OCI-M2 (cell line): Measurements from ENCODE around the gene EPS8.
"Not testable (repeated sequence)": the region's sequence is repeated elsewhere in the genome, so short reads cannot be mapped to it uniquely, and the experiment has no call there.

Source experiments
- DNase-seq: peaks from one replicate; lab custom pipeline; 2025; ENCODE audit not compliant: unreplicated experiment; lab: John Stamatoyannopoulos, UW

Gene EPS8

DNA sequence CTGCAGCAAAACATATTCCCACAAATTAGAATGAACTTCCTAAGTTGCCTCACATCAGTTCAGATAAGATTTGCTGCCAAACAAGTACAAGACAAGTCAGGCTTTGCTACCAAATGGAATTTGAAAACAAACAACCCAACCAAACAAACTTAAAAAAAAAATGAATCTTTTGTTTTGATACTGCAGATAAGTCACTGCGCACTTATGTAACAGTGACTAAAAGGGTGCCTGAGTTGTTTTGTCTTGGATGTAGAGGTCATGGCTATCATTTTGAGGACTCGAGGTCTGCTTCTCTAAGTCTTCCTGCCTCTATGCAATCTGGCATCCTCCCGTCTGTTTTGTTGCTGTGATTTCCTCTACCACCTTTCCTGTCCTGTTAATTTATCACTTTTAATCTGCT is 11.1 kb upstream of the EPS8 start:
- DNase-seq, result no peak

DNA sequence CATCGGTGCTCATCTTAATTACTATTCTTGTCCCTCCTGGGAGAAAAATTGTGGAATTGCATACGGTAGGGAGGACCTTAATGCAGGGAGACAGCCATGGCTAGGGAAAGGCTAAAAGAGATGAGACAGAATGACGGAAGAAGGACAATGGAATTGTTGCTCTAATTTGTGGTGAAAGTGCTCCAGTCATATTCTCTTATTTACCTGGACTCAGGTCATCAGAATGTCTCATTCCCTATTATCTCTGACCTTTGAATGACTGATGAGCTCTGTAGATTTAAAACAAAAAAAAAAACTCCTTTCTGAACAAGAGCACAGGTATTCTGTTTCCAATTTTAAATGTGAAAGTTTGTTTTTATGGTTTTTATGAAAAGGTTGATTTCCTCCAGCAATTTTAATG is 8.6 kb upstream of the EPS8 start:
- DNase-seq, result no peak

DNA sequence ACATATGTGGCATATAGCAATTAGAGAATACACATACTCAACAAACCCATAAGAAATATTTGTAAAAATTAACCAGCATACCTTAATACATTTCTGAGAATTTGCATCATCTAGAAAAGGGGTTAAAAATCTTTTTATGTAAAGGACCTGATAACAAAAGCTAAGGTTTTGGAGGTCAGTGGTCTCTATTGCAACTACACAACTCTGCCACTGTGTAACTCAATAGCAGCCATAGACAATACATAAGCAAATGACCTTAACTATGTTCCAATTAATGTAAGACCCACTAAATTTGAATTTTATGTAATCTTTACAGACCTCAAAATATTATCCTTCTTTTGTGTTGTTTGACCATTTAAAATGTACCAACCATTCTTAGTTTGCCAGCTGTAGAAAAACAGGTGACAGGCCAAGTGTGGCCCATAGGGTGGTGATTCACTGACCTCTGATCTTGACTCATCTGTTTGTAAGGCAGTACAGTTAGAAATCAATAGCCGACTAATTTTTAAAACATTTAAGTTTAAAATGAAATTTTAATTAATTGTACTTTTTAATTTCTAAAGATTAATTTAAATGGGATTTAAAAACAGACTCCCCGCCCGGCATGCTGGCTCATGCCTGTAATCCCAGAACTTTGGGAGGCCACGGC is 7.4 kb upstream of the EPS8 start:
- DNase-seq, result no peak

DNA sequence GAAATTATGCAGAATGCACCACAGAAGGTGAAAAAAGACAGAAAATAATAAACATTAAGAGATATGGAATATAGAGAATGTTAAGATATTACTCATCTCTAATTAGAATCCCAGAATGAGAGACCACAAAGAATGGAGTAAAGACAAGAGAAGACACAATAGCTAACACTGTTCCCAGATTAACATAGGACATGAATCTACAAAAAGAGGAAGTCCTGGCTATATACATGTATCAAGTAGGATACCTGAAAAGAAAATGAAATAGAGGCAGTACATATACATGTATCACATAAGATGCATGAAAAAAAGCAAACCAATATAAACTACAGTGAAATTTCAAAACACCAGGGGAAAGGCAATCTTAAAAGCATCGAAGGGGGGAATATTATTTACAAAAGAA is 5.6 kb upstream of the EPS8 start:
- DNase-seq, result no peak

DNA sequence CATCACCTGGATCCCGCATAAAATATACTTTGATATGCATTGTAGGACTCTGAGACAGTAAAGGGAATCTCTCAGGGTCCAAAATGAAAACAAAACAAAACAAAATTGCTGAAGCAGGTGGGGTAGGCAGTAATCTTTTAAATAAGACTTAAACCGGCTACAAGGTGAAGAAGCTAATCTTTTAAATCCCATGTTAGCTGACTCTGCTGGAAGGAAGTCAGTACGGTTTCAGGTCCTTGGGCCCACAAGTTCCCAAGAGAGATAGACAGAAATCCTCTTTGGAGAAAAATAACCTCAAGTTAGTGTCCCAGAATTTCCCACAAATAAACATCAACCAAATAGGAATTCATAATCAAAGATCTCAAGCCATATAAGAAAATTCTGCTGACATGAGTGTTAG is 5.0 kb upstream of the EPS8 start:
- no peak for DNase-seq

DNA sequence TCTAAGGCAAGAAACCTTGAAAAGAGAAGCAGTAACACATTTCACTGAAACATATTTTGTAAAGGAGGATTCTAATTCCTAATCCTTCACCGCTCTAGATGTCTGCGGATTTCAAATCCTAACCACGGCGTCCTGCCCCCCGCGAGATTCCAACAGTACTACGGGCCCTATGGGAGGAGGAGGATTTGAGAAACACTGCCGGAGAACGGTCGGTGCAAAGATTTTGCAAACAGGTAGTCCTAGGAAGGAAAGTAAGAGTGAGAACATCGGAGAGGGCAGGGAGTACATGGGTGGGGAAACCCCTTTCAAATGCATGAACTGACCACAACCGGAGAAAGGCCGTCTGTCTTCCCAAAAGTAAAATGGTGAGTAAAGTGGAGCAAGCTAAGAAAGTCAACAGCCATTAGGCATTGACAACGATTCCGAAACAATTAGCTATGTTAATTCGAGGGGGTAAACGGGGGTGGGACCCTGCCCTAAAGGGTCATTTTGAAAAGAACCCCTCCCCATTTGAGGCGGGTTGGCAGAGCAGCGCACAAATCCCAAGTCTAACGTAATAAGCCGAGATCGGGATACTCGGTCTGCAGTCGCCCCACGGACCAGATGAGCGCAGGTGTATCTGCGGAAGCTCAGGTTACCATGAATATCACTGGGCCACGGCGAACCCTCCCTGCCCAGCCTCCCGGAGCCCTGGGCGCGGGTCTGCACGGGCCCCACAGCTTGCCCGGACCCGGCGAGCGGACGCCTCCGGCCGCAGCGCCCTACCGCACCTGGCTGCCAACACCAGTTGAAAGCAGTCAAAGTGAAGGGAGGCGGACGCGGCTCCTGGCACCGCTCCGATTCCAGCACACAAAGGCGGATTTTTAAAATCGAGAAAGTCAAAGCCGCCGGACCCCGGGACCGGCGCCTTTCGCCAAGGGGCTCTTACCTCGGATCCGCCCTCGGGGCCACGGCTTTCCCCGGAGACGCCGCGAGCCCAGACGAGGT is 662 bp downstream of the EPS8 start:
- no peak for DNase-seq

DNA sequence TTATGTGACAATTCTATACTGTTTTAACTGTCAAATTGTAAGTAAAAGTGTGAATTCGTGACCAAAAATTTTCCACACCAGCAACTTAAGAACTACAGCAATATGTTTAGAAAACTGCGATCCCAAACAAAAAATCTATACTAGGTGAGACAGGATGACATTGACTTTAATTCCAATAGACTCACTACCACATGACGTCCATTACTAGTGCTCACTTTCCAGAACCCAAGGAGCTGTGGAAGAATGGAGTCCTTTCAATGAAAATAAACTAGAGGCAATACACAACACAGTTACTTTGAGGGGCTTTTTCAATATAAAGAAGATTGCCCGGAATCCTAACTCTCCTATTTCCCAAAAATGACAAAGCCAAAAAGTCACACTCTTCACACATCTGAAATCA is 1.4 kb downstream of the EPS8 start:
- no peak for DNase-seq

DNA sequence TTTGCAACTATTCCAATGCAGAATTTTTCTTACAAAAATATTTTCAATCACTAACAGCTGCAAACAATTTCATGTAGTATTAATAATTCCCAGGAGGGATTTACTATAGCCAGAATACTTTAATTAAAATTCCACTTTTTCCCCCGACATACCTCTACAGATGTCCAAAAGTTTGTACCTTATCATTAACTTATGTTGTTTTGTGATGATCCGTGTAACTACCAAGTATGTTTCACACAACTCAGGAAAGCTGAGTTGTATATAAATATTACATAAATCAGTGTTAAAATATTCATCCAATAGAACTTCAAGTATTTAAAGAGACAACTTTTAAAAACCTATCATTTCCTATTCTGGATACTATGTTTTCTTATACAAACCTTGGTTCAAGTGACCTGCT is 2.4 kb downstream of the EPS8 start:
- no peak for DNase-seq

DNA sequence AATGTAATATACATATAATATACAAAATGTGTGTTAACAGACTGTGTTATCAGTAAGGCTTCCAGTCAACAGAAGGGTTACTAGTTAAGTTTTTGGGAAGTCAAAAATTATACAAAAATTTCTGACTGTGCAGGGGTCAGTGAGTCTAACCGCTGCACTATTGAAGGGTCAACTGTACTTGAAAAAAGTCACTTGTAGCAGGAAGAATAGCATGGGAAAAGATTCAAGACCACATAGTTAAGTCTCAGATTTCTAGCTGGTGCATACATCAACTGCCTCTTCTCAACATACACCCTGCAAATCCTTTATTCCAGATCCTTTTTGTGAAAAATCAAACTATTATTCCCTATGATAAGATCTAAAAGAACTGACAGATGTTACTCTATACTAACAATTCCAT is 5.9 kb downstream of the EPS8 start:
- DNase-seq, result no peak

DNA sequence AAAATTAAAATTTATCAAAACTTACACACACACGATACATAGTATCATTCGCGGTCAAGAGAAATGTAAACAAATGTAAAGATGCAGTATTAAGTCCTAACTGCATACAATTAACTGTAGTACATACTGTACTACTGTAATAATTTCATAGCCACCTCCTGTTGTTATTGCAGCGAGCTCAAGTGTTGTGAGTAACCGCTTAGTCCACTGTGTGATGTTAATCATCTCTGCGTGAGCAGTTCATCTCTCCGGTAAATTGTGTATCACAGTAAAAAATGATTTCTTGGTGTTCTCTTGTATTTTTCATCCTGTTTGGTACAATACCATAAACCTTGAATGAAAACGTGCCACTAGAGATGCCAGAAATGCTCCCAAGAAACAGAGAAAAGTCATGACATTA is 6.5 kb downstream of the EPS8 start:
- no peak for DNase-seq

DNA sequence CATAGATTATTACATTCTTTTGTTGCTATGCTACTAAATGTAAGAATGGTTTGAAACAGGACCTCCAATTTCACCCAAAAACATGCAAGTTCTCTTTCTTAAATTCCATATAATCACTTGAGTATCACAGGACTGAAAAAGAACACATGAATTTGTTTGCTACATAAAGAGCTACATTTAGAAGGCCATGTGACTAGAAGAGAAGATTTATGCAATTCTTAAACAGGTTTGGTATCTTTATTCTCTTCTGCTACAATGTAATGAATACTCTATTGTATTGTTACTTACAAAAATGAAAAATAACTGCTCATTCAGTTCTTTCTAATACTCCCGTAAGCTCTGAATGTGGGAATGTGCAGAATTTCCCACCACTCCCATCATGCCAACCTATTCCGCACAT is 9.3 kb downstream of the EPS8 start:
- DNase-seq, result no peak

DNA sequence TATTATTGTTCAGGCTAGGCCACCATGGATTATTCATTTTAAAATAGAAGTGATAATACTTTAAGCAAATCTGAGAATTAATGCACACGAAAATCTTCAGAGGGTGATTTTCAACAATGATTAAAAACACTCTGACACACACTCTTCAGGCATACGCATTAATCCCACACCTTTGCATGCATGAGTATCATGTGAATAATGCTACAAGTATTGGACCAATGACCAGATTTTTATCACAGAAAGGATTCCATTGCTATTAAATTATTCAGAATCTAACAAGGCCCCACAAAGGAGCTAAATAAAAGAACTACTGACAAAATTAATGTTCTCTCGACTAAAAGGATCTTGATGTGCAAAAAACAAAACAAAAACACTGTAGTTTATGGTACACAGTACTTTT is 11.1 kb downstream of the EPS8 start:
- DNase-seq, result no peak

DNA sequence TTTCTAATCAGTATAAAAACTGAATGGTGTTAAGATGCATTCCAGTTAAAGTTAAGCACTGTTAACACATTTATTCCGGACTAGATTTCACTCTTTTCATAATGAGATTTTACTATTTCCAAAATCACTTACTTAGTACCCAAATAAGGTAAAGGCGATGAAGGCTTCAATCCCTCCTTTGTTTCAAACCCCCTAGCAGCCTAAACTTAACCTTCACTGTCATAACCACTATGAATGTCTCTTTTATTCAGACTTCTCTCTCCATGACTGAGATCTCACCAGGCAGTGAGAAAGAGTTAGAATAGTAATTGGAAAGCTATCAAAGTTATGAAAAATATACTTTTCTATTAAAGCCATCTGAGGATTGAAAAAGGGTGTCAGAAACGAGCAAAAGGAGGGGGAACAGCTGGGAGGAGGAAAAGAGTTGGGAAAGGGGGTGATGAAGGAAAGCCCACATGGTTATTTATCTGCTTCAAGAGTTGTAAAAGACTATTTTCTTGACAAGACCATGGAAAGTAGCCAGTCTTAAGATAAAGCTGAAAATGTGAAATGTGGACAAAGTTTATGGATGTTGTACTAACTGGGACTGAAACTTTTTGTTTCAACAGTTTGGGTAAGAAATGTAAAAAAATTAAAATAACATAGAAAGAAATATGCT is 11.7 kb downstream of the EPS8 start:
- no peak for DNase-seq

DNA sequence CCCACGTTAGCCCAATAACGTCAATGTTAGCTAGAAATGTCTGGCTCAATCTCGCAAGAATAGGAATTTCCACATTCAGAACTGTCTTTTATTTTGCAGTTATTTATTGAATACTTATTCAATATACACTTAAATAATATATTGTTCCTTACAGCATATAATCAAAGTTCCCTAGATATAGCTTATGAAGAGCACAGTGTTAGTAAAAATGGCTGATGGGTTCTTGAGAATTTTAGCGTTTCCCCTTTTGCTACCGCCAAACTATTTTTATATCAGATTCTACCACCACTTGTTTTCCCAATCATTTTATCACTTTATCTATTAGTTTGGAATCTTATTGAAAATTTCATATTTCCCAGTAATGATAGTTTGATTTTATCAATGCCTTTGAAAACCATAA is 12.7 kb downstream of the EPS8 start:
- no peak for DNase-seq

DNA sequence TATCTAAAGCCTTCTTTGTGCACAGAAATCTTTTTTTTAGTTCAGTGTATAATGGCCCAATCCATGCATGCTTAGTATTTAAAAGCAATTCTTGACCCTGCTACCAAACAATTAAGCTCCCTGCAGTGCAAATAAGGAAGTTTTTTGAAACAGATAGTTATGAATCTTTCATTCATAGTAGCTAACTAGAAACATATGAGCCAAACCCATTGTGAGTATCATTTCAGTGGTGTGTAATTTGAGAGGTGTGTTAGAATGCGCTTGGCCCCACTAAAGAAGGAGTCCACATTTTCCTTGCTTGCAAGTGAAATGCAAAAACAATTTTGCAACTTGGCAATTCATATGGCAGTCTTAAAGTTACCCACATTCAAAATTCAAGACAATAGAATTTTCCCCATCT is 14.4 kb downstream of the EPS8 start:
- no peak for DNase-seq

DNA sequence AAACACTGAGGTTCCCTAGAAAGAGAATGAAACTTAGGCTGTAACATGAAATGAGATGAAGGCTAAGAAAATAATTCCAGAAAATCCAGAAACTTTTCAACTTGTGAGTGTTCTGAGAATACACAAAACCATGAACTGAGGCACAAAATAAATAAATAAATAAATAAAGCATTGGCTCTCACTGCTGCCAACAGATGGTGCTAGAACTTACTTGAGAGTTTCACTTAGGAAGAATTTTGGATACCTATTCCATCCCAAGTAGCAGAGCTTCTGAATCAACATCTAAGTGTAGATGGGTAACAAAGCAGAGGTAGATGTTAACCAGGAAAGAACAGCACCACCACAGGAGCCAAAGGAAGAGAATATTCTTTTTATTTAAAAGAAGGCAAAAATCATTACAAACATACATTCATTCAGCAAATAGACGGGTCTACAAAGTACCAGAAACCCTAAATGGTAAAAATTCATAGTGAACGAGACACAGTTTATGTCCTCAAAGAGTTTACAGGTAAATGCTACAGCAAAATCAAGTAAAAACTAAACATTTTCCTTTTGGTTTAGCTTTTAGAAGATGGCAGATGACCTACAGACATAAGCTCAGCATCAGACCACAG is 16.7 kb downstream of the EPS8 start:
- DNase-seq, result no peak

DNA sequence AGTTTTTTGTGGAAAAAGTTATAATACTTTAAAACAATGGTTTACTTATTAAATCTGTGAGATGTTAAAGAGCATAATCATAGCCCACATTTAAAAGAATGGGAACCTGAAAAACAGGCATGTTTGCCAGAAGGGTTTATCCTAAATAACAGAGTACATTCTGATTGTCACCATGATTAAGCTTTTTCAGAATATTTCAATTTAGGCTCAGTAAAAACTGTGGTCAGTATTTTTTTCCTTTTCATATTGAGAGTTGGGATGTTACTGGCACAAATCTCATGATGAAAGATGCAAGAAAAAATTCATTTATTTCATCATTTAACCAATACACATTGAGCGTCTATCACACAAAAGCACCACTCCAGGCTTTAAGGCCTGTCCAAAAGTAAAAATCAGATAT is 18.6 kb downstream of the EPS8 start:
- no peak for DNase-seq

DNA sequence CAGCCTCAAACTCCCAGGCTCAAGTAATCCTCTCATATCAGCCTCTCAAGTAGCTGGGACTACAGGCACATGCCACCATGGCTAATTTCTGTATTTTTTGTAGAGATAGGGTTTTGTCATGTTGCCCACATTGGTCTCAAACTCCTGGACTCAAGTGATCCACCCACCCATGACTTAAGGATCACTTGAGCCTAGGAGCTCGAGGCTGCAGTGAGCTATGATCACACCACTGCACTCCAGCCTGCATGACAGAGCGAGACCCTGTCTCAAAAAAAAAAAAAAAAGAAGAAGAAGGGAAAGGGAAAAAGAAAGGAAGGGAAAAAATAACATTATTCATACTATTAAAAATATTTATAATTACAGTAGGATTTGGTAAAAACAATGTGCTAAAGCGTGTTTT is 19.2 kb downstream of the EPS8 start:
- no peak for DNase-seq

DNA sequence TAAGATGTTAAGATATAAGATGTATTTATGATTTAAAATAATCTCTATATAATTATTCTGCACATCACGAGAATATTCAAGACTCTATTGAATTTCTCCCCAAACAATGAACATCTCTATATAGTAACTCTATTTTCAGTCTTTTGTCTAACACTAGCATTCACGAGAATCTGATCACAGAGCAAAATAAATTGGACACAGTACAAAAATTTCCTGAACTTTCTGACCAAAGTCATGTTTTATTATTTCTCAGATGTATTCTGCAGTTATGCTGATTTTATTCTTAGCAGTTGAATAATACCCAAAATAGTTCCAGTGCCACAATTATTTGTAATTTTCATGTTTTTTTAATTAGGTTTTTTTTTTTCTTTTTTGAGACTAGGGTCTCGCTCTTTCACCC is 19.6 kb downstream of the EPS8 start:
- no peak for DNase-seq

DNA sequence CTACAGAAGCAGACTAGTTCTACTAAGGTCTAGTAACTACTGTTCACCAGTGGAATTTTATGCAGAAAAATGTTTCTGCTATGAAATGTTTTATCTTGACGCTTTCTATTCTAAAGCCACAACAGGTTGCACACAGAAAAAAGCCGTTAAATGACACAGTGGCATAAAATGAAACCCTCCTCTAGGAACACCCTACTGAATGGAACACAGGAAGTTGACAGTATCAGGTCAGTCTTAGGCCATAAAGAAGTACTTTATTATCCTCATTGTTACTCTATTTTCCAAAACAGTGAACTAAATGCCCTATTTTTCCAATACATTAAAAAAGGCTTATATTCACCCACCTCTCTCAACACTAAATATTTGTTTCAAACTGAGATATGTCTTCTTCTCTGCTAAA is 21.9 kb downstream of the EPS8 start:
- no peak for DNase-seq

DNA sequence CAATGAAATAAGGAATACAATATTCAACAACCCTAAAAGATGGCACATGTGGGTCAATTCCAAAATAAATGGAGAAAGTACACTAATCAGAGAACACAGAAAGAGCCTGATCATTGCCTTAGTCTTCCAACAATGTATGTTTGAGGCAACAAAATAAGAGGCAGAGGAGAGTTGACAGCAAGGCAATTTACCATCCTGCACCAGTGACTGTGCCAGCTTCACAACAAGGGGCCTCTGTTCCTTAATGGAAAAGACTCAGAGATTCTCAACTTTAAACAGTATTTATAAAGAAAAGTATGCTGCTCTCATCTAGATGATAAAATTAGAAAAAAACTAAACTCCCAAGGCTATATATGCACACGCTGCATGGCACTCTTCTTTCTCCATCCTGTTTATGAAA is 25.9 kb downstream of the EPS8 start:
- no peak for DNase-seq

DNA sequence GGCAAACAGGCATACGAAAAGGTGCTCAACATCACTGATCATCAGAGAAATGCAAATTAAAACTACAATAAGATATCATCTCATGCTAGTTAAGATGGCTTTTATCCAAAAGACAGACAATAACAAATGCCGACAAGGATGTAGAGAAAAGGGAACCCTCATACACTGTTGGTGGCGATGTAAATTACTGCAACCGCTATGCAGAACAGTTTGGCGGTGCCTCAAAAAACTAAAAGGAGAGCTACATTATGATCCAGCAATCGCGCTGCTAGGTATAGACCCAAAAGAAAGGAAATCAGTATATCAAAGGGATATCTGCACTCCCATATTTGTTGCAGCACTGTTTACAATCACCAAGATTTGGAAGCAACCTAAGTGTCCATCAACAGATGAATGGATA is 27.0 kb downstream of the EPS8 start:
- DNase-seq, result not testable (repeated sequence)
